HepG2 (cell line): Measurements from ENCODE around the gene HSPB6. TPM values are rescaled to one million over a fixed set of nuclear protein-coding genes. Genes with fewer than 3 reads are reported as not detected.

Source experiments
- ATAD3A ChIP-seq: sonication (generic); formaldehyde crosslinking; IDR thresholded peaks from 2 replicates; pipeline ENCODE4 v1.4.0; 2020; ENCODE audit warnings: missing genetic modification reagents
- CBX2 ChIP-seq, 2 experiments: fragments of 200-600 bp in 1 of 2; sonication (generic); formaldehyde crosslinking in 1 of 2; IDR thresholded peaks; 2 replicates each; pipeline versions ENCODE4 v1.7.0 to v1.8.1; 2018 to 2022; ENCODE audit warnings: low read depth in 2 of 2, low read length in 1 of 2, mild to moderate bottlenecking in 1 of 2, missing genetic modification reagents in 1 of 2
- CREB1 ChIP-seq, 2 experiments: fragments of 450-650 bp in 1 of 2; IDR thresholded peaks; 2 replicates each; pipeline ENCODE4 v1.6.1; 2016 to 2017; ENCODE audit warnings: control low read depth in 1 of 2, mild to moderate bottlenecking in 1 of 2, missing compliant biosample characterization in 1 of 2, missing genetic modification characterization in 1 of 2
- CREM ChIP-seq, 2 experiments: sonication (generic) in 1 of 2; formaldehyde crosslinking in 1 of 2; IDR thresholded peaks; 2 replicates each; pipeline versions ENCODE4 v1.4.0 to v1.6.1; 2016 to 2020; ENCODE audit warnings: antibody characterized with exemption in 1 of 2, mild to moderate bottlenecking in 1 of 2, missing genetic modification reagents in 1 of 2
- HES4 ChIP-seq: sonication (generic); formaldehyde crosslinking; IDR thresholded peaks from 2 replicates; pipeline ENCODE4 v1.9.0; 2021; ENCODE audit warnings: mild to moderate bottlenecking, missing genetic modification reagents, borderline replicate concordance
- KDM5A ChIP-seq: fragments of 200-600 bp; sonication (generic); IDR thresholded peaks from 2 replicates; pipeline ENCODE4 v1.7.0; 2018; ENCODE audit warnings: antibody characterized with exemption, mild to moderate bottlenecking, low read length, borderline replicate concordance
- ZEB1 ChIP-seq: IDR thresholded peaks from 2 replicates; pipeline ENCODE4 v1.6.1; 2012; ENCODE audit warnings: mild to moderate bottlenecking, low read depth, inconsistent platforms; ENCODE audit not compliant: insufficient replicate concordance
- ZKSCAN1 ChIP-seq: fragments of 150-350 bp; IDR thresholded peaks from 2 replicates; pipeline ENCODE4 v1.6.1; 2014; ENCODE audit warnings: low read length
- ZMYM4 ChIP-seq: sonication (generic); formaldehyde crosslinking; IDR thresholded peaks from 2 replicates; pipeline ENCODE4 v1.8.1; 2023; ENCODE audit warnings: mild to moderate bottlenecking, missing genetic modification reagents
- ZNF143 ChIP-seq: sonication (generic); formaldehyde crosslinking; IDR thresholded peaks from 2 replicates; pipeline ENCODE4 v1.4.0; 2020; ENCODE audit warnings: missing genetic modification reagents
- ZNF224 ChIP-seq: sonication (generic); formaldehyde crosslinking; IDR thresholded peaks from 2 replicates; pipeline ENCODE4 v1.5.0; 2020; ENCODE audit warnings: mild to moderate bottlenecking, missing genetic modification reagents
- ZNF263 ChIP-seq: sonication (generic); formaldehyde crosslinking; IDR thresholded peaks from 2 replicates; pipeline ENCODE4 v1.4.0; 2020; ENCODE audit warnings: missing genetic modification reagents
- ZNF510 ChIP-seq: sonication (generic); formaldehyde crosslinking; IDR thresholded peaks from 2 replicates; pipeline ENCODE4 v1.4.0; 2020; ENCODE audit warnings: low read depth, mild to moderate bottlenecking, missing genetic modification reagents
- ZNF552 ChIP-seq: sonication (generic); formaldehyde crosslinking; IDR thresholded peaks from 2 replicates; pipeline ENCODE4 v1.9.0; 2022; ENCODE audit warnings: missing genetic modification reagents, mild to moderate bottlenecking, borderline replicate concordance
- polyA plus RNA-seq, 8 experiments: library from polyadenylated mRNA; depleted of rRNA in 3 of 8; stranded (reverse) in 7 of 8; unstranded in 1 of 8; fragments of >200 nt; fragmentation: Illumina TruSeq in 4 of 8; extraction: Trizol in 4 of 8; gene quantifications; 2 replicates each; pipeline versions ENCODE4 v1.2.1 to v1.2.3, GENCODE V29; 2011 to 2016; ENCODE audit warnings: low read depth in 4 of 8, missing spikeins in 1 of 8, mixed read lengths in 1 of 8; ENCODE audit not compliant: insufficient read depth in 1 of 8
- total RNA-seq, 5 experiments: library from RNA; depleted of rRNA; stranded (reverse); fragments of >200 nt; fragmentation: Illumina TruSeq; extraction: Trizol; gene quantifications; 2 replicates each; pipeline ENCODE4 v1.2.3, GENCODE V29; 2016; ENCODE audit warnings: low read depth in 1 of 5
- TF ChIP-seq, protein P1 (sequence below): sonication (generic); formaldehyde crosslinking; IDR thresholded peaks from 2 replicates; pipeline ENCODE4 v1.8.1; 2022; ENCODE audit warnings: low read depth, mild to moderate bottlenecking, missing genetic modification reagents
- TF ChIP-seq, protein P2 (sequence below): sonication (generic); formaldehyde crosslinking; IDR thresholded peaks from 2 replicates; pipeline ENCODE4 v1.4.0; 2020; ENCODE audit warnings: missing genetic modification reagents, mild to moderate bottlenecking, borderline replicate concordance
- TF ChIP-seq, protein P3 (sequence below): sonication (generic); formaldehyde crosslinking; IDR thresholded peaks from 2 replicates; pipeline ENCODE4 v1.4.0; 2020; ENCODE audit warnings: missing genetic modification reagents, borderline replicate concordance
- TF ChIP-seq, protein P4 (sequence below): fragments of 450-650 bp; IDR thresholded peaks from 2 replicates; pipeline ENCODE4 v1.6.1; 2017; ENCODE audit warnings: mild to moderate bottlenecking

Gene HSPB6
- total and polyA plus RNA-seq, 2 of the 13 experiments (the other 11 are each of a cell fraction or from before 2014, with no cell fraction given), result 0.18 TPM; not detected in 1

DNA sequence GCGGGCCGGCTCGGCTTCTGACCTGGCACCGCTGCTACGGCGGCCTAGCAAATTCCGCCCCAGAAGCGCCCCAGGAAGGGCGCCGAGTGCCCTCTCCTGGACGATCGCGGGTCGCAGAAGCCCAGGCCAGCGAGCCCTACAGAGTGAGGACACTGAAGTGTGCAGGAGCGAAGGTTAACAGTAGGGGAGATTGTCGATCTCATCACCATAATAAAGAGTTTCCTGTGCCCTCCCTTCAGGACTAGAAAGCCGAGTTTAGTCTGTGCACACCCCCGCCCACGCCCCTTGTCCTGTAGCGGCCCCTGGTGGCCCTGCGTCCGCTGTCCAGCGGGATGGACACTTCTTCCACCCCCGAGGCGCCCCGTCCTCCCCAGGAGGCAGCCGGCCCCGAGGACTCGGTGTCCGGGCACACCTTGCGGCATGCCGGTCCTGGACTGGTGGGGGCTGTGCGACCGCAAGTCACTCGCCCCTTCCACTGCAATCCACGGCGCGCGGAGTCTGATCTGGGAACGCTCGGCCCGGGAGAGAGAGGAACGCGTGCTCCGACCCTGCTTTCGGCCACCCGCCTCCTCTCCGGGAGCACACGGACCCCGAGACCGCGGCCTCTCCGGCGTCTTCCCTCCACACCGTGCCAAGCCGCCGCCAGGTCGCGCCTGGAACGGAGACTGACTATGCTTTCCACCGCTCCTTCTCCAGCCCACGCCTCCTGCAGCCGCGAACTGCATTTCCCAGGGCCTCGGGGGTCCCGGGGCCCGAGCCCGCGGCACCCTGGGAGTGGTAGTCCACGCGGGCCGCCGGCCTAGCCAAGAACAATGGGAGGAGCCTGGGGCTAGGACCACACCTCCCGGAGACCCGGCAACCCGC lies 39.8 kb downstream of the HSPB6 start (continued):
- TF ChIP-seq ZNF552 (CRISPR knock-in tag) (0 out of 2 replicates have a peak, but pooled peaks have one; percentile 13), ZKSCAN1 (peak; percentile 26; the same call in 1 of the 2 replicates), CREB1 (IDR thresholded peaks at IDR 0.05) (no peak), CREB1 (CRISPR knock-in tag; IDR thresholded peaks at IDR 0.05) (peak; percentile 92), CREM (IDR thresholded peaks at IDR 0.05) (peak; percentile 97), CREM (CRISPR knock-in tag; IDR thresholded peaks at IDR 0.05) (no peak), ATAD3A (CRISPR knock-in tag) (no peak), ZNF224 (no peak; the same call in 1 of the 2 replicates), HES4 (CRISPR knock-in tag) (0 out of 2 replicates have a peak, but pooled peaks have one; percentile 15), ZNF143 (CRISPR knock-in tag) (peak; percentile 95), KDM5A (peak; percentile 81), ZNF263 (CRISPR knock-in tag) (peak; percentile 98), ZNF510 (CRISPR knock-in tag) (peak; percentile 22; the same call in 1 of the 2 replicates), ZEB1 (peak; percentile 15), CBX2 (IDR thresholded peaks at IDR 0.05; ENCODE audit: low read depth, low read length) (no peak), CBX2 (CRISPR knock-in tag; IDR thresholded peaks at IDR 0.05; ENCODE audit: low read depth) (no peak), ZMYM4 (CRISPR knock-in tag) (peak; percentile 18; the same call in 1 of the 2 replicates)
- TF ChIP-seq, protein P1, sequence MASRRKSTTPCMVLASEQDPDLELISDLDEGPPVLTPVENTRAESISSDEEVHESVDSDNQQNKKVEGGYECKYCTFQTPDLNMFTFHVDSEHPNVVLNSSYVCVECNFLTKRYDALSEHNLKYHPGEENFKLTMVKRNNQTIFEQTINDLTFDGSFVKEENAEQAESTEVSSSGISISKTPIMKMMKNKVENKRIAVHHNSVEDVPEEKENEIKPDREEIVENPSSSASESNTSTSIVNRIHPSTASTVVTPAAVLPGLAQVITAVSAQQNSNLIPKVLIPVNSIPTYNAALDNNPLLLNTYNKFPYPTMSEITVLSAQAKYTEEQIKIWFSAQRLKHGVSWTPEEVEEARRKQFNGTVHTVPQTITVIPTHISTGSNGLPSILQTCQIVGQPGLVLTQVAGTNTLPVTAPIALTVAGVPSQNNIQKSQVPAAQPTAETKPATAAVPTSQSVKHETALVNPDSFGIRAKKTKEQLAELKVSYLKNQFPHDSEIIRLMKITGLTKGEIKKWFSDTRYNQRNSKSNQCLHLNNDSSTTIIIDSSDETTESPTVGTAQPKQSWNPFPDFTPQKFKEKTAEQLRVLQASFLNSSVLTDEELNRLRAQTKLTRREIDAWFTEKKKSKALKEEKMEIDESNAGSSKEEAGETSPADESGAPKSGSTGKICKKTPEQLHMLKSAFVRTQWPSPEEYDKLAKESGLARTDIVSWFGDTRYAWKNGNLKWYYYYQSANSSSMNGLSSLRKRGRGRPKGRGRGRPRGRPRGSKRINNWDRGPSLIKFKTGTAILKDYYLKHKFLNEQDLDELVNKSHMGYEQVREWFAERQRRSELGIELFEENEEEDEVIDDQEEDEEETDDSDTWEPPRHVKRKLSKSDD (CRISPR knock-in tag), result no peak
- TF ChIP-seq, protein P2, sequence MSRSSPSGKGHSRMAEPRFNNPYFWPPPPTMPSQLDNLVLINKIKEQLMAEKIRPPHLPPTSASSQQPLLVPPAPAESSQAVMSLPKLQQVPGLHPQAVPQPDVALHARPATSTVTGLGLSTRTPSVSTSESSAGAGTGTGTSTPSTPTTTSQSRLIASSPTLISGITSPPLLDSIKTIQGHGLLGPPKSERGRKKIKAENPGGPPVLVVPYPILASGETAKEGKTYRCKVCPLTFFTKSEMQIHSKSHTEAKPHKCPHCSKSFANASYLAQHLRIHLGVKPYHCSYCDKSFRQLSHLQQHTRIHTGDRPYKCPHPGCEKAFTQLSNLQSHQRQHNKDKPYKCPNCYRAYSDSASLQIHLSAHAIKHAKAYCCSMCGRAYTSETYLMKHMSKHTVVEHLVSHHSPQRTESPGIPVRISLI, result peak; percentile 6; the same call in 1 of the 2 replicates
- TF ChIP-seq, protein P3, sequence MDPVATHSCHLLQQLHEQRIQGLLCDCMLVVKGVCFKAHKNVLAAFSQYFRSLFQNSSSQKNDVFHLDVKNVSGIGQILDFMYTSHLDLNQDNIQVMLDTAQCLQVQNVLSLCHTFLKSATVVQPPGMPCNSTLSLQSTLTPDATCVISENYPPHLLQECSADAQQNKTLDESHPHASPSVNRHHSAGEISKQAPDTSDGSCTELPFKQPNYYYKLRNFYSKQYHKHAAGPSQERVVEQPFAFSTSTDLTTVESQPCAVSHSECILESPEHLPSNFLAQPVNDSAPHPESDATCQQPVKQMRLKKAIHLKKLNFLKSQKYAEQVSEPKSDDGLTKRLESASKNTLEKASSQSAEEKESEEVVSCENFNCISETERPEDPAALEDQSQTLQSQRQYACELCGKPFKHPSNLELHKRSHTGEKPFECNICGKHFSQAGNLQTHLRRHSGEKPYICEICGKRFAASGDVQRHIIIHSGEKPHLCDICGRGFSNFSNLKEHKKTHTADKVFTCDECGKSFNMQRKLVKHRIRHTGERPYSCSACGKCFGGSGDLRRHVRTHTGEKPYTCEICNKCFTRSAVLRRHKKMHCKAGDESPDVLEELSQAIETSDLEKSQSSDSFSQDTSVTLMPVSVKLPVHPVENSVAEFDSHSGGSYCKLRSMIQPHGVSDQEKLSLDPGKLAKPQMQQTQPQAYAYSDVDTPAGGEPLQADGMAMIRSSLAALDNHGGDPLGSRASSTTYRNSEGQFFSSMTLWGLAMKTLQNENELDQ (CRISPR knock-in tag), result no peak
- TF ChIP-seq, protein P4, sequence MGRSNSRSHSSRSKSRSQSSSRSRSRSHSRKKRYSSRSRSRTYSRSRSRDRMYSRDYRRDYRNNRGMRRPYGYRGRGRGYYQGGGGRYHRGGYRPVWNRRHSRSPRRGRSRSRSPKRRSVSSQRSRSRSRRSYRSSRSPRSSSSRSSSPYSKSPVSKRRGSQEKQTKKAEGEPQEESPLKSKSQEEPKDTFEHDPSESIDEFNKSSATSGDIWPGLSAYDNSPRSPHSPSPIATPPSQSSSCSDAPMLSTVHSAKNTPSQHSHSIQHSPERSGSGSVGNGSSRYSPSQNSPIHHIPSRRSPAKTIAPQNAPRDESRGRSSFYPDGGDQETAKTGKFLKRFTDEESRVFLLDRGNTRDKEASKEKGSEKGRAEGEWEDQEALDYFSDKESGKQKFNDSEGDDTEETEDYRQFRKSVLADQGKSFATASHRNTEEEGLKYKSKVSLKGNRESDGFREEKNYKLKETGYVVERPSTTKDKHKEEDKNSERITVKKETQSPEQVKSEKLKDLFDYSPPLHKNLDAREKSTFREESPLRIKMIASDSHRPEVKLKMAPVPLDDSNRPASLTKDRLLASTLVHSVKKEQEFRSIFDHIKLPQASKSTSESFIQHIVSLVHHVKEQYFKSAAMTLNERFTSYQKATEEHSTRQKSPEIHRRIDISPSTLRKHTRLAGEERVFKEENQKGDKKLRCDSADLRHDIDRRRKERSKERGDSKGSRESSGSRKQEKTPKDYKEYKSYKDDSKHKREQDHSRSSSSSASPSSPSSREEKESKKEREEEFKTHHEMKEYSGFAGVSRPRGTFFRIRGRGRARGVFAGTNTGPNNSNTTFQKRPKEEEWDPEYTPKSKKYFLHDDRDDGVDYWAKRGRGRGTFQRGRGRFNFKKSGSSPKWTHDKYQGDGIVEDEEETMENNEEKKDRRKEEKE, result no peak
